NCI-H2081 (cell line): ENCODE measurements around the gene UBTD1.
"Not testable (repeated sequence)": the region's sequence is repeated elsewhere in the genome, so short reads cannot be mapped to it uniquely, and the experiment has no call there.

ENCODE experiments used
- DNase-seq, 2 experiments: peaks; one replicate each; lab custom pipeline; 2025; lab: John Stamatoyannopoulos, UW

The UBTD1 gene

GRCh38 chr10:97498841-97499560 is at the start of gene UBTD1:
Gene UBTD1, plus strand, starts transcription at chr10:97498924. Its CDS starts 280 bp downstream, at chr10:97499204.
- DNase-seq: no peak

GRCh38 chr10:97450828-97451227 is 47.9 kb upstream of the UBTD1 start:
- DNase-seq: no peak

DNA sequence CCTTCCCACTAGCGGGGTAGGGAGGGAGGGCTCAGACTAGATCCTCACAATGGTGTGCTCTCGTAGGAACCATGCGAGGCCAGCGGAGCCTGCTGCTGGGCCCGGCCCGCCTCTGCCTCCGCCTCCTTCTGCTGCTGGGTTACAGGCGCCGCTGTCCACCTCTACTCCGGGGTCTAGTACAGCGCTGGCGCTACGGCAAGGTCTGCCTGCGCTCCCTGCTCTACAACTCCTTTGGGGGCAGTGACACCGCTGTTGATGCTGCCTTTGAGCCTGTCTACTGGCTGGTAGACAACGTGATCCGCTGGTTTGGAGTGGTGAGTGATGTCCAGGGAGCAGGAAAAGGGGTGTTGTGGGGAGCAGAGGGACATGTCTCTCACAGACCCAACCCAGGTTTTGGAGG is 47.1 kb upstream of the UBTD1 start:
- DNase-seq: no peak

GRCh38 chr10:97452352-97452751 is 46.4 kb upstream of the UBTD1 start:
- no peak for DNase-seq

DNA sequence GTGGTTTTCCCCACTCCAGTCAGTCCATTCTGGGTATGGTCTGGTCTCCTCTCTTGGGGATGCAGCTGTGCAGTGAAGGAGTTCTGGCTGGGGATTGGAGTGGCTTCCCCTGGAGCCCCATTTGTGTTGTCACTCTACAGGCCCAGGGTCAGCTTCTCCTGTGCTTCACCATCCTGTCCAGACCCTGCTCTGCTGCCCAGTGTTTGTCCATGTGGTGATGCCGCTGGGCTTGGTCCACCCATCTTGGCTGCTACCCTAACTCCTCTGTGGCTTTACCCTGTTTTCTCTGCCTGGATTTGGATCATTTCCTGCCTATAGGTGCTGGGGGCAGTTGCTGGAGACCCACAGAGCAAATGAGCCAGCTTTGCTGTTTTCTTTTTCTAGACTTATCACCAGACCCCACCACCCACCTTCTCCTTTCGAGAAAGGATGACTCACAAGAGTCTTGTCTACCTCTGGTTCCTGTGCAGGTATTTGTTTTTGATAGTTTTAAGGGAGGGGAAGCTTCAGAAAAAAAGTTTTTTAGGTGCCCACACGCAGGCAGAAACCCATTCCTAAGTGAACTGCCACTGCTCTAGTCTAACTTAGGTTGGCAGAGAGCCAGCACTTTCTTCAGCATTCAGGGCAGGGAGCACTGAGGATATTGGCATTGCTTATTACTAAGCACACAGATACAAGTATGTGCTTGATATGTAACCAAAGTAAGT is 44.2 kb upstream of the UBTD1 start:
- DNase-seq: no peak

DNA sequence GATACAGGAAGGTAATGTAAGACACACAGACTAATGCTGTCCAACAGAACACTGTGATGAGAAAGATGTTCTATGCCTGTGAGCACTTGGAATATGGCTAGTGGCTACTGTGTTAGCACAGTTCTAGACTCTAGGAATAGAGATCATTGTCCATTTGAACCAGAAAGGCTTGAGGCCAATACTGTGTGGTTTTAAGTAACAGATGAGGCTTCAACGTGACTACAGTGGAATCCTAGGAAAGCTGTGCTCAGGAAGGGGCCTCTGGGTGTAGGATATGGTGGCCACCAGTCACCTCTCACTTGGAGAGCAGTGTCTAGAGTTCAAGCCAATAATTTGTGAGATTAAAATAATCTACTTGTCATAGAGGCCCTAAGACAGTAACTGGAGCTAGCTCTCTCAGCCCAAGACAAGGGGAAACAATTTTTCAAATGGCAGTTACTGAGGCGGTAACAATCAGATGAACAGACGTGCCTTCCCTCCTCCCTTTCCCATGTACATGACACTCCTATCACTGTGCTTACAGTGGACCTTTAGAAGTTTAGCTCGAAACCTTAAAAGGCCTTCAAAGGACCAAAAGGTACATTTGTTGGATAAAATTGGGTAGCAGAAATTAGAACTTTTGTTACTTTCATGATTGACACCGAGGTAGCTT is 42.6 kb upstream of the UBTD1 start:
- no peak for DNase-seq

GRCh38 chr10:97456686-97457065 is 42.0 kb upstream of the UBTD1 start:
- no peak for DNase-seq

GRCh38 chr10:97459111-97459510 is 39.6 kb upstream of the UBTD1 start:
- DNase-seq: no peak

DNA sequence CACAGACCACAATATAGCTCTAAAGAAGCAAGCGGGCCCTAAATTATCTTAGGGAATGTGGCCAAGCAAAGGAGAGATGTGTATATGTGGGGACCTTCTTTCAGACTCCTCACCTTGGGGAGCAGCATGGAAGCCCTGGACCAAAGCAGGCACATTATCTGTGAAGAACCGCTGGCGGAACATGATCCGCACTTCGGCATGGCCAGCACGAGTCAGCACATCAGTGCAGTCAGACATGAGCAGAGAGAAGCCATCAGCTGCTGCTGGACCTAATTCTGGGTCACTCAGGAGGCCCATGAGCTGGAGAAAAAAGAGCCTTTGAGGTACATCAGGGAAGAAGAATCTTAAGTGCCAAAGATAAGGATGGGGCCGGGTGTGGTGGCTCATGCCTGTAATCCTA is 38.8 kb upstream of the UBTD1 start:
- DNase-seq: no peak

DNA sequence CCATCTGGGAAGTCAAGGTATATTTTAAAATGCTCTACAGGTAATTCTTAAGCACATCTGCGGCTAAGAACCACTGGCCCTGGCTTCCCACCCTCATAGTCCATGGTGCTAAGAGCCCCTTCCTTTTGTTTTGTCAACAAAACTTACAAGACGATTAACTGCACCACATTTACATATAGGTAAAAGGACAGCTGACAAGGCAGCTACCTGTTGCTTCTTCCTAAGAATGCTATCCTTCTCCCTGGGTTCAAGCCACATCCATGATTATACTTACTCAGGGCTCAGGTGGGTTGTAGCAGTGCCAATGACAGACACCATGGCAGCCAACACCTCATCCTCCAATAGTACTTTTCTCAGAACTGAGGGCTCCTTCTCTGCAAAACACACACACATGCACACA is 36.4 kb upstream of the UBTD1 start:
- DNase-seq: no peak

DNA sequence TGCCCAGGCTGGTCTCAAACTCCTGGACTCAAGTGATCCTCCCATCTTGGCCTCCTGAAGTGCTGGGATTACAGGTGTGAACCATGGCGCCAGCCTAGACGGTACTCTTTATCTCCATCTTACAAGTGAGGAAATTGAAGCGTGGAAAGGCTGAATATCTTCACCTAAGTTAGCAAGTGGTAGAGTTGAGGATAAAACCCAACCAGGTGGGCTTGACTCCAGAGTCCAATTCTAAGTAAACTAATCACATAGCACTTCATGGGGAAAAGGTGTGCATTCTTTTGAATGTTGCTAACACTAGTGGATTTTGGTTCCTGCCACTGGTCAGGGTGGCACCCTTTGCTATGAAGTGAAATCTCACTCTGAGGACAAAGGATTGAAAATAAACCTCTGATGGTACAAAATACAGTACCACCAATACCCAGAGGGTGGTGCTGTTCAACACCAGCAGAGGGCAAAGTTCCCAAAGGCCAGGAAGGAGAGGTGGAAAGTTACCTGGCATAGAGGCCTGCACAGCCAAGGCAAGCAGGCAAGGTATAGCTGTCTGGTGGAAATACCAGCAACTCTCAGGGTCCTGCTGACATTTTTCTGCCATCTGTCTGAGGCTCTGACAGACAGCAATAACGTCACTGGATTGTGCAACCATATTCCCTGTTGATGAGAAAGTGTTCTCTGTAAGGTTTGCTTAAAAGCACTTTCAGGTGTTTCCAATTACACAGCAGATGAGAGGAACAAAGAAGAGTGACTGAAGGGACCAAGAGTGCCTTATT is 35.2 kb upstream of the UBTD1 start:
- peak; percentile 6 to 7 for DNase-seq

DNA sequence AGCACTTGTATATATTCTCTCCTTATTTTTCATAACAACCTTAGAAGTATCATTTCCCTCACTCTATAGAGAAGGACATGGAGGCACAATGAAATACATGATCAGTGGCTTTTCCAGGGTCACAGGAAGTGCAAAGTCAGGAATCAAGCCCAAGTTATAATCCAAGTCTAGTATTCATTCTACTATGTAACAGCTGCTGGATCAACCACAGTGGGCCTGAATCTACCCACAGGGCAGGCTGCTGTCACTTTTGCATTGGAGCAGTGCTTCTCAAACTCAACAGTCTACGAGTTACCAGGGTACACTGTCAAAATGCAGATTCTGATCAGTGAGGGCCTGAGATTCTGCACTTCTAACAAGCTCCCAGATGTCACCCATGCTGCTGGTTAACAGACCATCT is 34.5 kb upstream of the UBTD1 start:
- no peak for DNase-seq

GRCh38 chr10:97465982-97466381 is 32.7 kb upstream of the UBTD1 start:
- DNase-seq: no peak

GRCh38 chr10:97466755-97467154 is 32.0 kb upstream of the UBTD1 start:
- DNase-seq: no peak

GRCh38 chr10:97468162-97468561 is 30.6 kb upstream of the UBTD1 start:
- DNase-seq: peak; percentile 1 to 25

- DNase-seq: not testable (repeated sequence)
These were observed 29.9 kb upstream of the UBTD1 start for GRCh38 chr10:97468781-97469180.

DNA sequence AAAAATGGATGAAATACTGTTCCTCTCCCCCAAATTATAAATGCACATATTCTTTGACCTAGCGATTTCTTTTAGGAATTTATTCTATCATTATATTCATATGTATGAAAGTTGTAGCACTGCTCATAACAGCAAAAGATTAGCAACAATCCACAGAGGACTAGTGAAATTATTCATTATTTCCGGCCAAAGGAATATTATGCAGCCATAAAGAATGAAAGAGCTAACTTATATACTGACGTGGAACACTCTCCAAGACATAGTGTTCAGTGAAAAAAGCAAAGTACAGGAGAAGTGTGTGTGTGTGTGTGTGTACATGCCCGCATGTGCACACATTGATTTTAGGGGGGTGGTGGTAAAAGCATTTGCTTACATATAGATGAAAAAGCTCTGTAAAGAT is 23.8 kb upstream of the UBTD1 start:
- no peak for DNase-seq

DNA sequence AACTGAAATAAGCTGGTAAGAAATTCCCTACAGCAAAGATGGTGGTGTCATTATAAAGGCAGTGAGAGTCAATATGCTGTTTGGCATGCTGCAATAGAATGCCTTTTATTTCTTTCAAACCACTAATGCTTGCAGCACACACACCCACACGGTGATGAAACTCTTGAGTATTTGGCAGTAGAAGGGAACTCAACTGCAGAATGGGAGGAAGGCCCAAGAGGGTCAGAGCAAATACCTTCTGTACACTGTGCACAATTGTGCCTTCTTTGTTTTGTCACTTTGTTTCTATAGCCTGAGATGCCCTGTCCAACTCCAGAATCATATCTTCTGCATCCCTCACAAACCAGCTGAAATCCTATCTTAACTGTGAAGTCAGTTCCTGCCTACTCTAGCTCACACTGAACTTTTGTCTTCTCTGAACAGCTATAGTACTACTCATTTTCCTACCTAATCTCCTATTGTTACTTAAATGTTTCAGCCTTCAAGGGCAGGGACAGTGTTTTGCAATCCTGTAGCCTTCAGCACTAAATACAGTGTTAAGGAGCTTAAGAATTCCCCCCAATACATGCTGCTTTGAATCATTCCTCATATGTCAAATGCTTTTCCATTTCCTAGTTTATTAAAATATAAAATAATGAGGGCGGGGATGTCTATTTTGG is 22.7 kb upstream of the UBTD1 start:
- no peak for DNase-seq

DNA sequence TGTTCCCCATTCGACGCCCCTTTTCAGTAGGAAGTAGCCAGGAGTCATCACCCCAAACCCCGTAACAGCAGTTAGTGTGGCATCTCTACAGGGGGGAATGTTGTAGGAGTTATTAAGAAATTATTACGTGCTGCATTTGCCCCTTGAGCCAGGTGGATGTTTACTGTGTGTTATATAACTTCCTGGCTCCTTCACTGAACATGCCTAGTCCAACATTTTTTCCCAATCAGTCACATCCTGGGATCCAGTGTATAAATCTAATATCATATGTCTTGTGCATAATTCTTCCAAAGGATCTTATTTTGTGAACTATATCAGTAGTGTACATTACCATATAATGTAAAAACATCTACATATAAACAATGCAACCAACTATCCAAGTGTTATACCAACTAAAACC is 19.3 kb upstream of the UBTD1 start:
- not testable (repeated sequence) for DNase-seq

GRCh38 chr10:97479939-97480338 is 18.8 kb upstream of the UBTD1 start:
- peak in 1 of 2 experiments; percentile 1 for DNase-seq

- no peak for DNase-seq
These were observed 17.7 kb upstream of the UBTD1 start for GRCh38 chr10:97481071-97481470.

DNA sequence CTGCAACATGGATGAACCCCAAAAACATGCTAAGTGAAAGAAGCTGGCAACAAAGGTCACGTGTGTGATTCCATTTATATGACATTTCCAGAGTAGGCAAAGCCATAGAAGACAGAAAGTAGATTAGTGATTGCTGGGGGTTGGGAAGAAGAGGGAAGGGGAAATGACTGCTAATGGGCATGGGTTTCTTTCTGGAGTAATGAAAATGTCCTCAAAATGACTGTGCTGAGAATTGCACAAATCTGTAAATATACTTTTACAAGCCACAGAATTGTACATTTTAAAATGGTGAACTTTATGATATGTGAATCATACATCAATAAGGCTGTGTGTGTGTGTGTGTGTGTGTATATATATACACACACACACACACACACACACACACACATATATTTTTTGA is 16.3 kb upstream of the UBTD1 start:
- no peak for DNase-seq
